Panc1 (cell line): ENCODE data around the gene MAGI1. TPM values are rescaled to one million over a fixed set of nuclear protein-coding genes. Genes with fewer than 3 reads are reported as not detected.

ENCODE experiments used
- ATAC-seq: fragments of 200-7000 bp; cut with Tn5 transposase; 2 replicates; pipeline ENCODE4 v1.9.1; 2020; ENCODE audit warnings: mild to moderate bottlenecking, moderate library complexity
- BruUV-seq: library from RNA; stranded (reverse); fragments of 400-500 nt; replicated peaks from 2 replicates; lab custom pipeline; 2021; lab: Mats Ljungman, UMichigan
- CTCF ChIA-PET: fragments of 300-600 bp; sonication (Branson Sonifier 250); formaldehyde crosslinking; loops from one replicate; lab custom pipeline; 2022; ENCODE audit warnings: antibody characterized with exemption; lab: Charles Lee
- POLR2A ChIA-PET: fragments of 300-600 bp; sonication (Branson Sonifier 250); formaldehyde crosslinking; loops from one replicate; lab custom pipeline; 2022; ENCODE audit warnings: antibody characterized with exemption; lab: Charles Lee
- DNase-seq: peaks from one replicate; pipeline ENCODE4 v3.0.0-alpha.2; 2010; ENCODE audit warnings: low read depth, low spot score
- H3K27ac ChIP-seq: 2 replicates; pipeline ENCODE4 v1.5.1; 2011; ENCODE audit warnings: mild to moderate bottlenecking, low read length, inconsistent platforms
- H3K27me3 ChIP-seq: fragments of 200-500 bp; sonication (Bioruptor generic); 2 replicates; pipeline ENCODE4 v1.6.0; 2014; ENCODE audit warnings: low read length, inconsistent platforms; ENCODE audit not compliant: control insufficient read depth, insufficient read depth
- H3K36me3 ChIP-seq: fragments of 200-500 bp; sonication (Bioruptor generic); 2 replicates; pipeline ENCODE4 v1.5.1; 2014; ENCODE audit warnings: inconsistent platforms, mild to moderate bottlenecking, low read length, moderate library complexity; ENCODE audit not compliant: control insufficient read depth, insufficient read depth
- H3K4me1 ChIP-seq: 2 replicates; pipeline ENCODE4 v1.5.1; 2011; ENCODE audit warnings: inconsistent platforms, mild to moderate bottlenecking, low read length, moderate library complexity; ENCODE audit not compliant: control insufficient read depth, insufficient read depth
- H3K4me3 ChIP-seq, 2 experiments: 2 replicates each; pipeline ENCODE4 v1.5.1; 2011 to 2012; ENCODE audit warnings: low read depth in 2 of 2, low read length in 2 of 2, mild to moderate bottlenecking in 2 of 2, inconsistent platforms in 1 of 2, moderate library complexity in 1 of 2
- H3K9me3 ChIP-seq: fragments of 200-500 bp; sonication (Bioruptor generic); 2 replicates; pipeline ENCODE4 v1.5.1; 2014; ENCODE audit warnings: low read depth, mild to moderate bottlenecking, inconsistent platforms, low read length, moderate library complexity; ENCODE audit not compliant: control insufficient read depth, insufficient read depth
- POLR2AphosphoS5 ChIP-seq: IDR thresholded peaks from 2 replicates; pipeline ENCODE4 v1.6.1; 2012; ENCODE audit warnings: mild to moderate bottlenecking, low read depth, low read length, moderate library complexity
- SIN3A ChIP-seq: IDR thresholded peaks from 2 replicates; pipeline ENCODE4 v1.6.1; 2012; ENCODE audit warnings: low read depth, mild to moderate bottlenecking, low read length, moderate library complexity, borderline replicate concordance; ENCODE audit not compliant: insufficient read depth
- TCF7L2 ChIP-seq: IDR thresholded peaks from 2 replicates; pipeline ENCODE4 v1.6.1; 2011; ENCODE audit warnings: mild to moderate bottlenecking, low read depth, low read length, inconsistent platforms
- in situ Hi-C: cut with HindIII; loops from 2 replicates; pipeline ENCODE4 v1.10.0; 2016; ENCODE audit warnings: low sequenced_read_pairs, low pct_unique_long_range_greater_than_20kb
- intact Hi-C: fragments of 100-400 bp; cut with micrococcal nuclease; formaldehyde crosslinking; loops from one replicate; pipeline ENCODE4 v1.10.0; 2022; ENCODE audit not compliant: unreplicated experiment
- total RNA-seq: library from RNA; stranded (reverse); gene quantifications from one replicate; pipeline ENCODE4 v1.2.1, GENCODE V29; 2021; ENCODE audit not compliant: unreplicated experiment
- TF ChIP-seq, protein P1 (sequence below), 2 experiments: IDR thresholded peaks; 2 replicates each; pipeline ENCODE4 v1.6.1; 2011 to 2012; ENCODE audit warnings: low read depth in 2 of 2, control low read depth in 1 of 2, low read length in 1 of 2, mild to moderate bottlenecking in 1 of 2, moderate library complexity in 1 of 2; ENCODE audit not compliant: insufficient read depth in 1 of 2
- TF ChIP-seq, protein P2 (sequence below): fragments of 450-650 bp; IDR thresholded peaks from 2 replicates; pipeline ENCODE4 v1.5.1; 2017; ENCODE audit warnings: mild to moderate bottlenecking

Gene MAGI1
- total RNA-seq, 1 experiment from 2014 or later, result 9.5 TPM

DNA sequence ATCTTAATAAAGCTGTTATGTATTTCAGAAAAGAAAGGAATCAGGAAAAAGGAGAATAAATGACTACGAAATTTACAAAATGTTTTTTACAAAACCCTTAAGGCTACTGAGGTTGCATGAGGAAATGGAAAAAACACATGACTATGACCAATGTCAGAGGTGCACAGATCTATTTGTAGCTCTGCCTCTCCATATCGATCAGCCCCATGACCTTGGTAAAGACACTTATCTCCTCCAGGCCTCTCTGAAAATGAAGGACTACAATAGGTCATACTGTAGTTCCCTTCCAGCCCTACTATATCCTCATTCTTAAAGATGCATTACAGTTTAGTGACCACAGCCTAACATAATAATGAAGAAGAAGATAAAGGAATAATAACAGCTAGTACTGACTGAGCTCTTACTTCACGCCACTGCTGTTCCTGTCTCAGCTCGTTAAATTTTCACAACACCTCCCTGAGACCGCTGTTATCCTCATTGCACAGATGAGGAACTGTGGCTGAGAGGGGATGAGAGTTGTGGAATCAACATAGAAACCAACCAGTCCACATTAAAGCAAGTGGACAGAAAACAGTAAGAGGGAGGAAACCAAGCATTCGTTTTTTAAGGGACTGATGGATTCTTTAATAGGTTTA is 163.2 kb downstream of the MAGI1 start:
- intact Hi-C loops, result no loop called here
- POLR2A ChIA-PET, result no interaction called here

GRCh38 chr3:65873869-65874268 is 164.8 kb downstream of the MAGI1 start:
- no peaks in the 10 kb centered on the region for H3K4me1 ChIP-seq
- ChIA-PET POLR2A (no interaction called here), CTCF (no interaction called here)
- DNase-seq (no peak), ATAC-seq (no peak)
- TF ChIP-seq, protein P1, sequence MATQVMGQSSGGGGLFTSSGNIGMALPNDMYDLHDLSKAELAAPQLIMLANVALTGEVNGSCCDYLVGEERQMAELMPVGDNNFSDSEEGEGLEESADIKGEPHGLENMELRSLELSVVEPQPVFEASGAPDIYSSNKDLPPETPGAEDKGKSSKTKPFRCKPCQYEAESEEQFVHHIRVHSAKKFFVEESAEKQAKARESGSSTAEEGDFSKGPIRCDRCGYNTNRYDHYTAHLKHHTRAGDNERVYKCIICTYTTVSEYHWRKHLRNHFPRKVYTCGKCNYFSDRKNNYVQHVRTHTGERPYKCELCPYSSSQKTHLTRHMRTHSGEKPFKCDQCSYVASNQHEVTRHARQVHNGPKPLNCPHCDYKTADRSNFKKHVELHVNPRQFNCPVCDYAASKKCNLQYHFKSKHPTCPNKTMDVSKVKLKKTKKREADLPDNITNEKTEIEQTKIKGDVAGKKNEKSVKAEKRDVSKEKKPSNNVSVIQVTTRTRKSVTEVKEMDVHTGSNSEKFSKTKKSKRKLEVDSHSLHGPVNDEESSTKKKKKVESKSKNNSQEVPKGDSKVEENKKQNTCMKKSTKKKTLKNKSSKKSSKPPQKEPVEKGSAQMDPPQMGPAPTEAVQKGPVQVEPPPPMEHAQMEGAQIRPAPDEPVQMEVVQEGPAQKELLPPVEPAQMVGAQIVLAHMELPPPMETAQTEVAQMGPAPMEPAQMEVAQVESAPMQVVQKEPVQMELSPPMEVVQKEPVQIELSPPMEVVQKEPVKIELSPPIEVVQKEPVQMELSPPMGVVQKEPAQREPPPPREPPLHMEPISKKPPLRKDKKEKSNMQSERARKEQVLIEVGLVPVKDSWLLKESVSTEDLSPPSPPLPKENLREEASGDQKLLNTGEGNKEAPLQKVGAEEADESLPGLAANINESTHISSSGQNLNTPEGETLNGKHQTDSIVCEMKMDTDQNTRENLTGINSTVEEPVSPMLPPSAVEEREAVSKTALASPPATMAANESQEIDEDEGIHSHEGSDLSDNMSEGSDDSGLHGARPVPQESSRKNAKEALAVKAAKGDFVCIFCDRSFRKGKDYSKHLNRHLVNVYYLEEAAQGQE (IDR thresholded peaks at IDR 0.05; ENCODE audit: insufficient read depth in 1 of 2, low read depth in 2 of 2, low read length in 1 of 2), result no peak
- TF ChIP-seq TCF7L2 (no peak), SIN3A (no peak), POLR2AphosphoS5 (no peak)
- TF ChIP-seq, protein P2, sequence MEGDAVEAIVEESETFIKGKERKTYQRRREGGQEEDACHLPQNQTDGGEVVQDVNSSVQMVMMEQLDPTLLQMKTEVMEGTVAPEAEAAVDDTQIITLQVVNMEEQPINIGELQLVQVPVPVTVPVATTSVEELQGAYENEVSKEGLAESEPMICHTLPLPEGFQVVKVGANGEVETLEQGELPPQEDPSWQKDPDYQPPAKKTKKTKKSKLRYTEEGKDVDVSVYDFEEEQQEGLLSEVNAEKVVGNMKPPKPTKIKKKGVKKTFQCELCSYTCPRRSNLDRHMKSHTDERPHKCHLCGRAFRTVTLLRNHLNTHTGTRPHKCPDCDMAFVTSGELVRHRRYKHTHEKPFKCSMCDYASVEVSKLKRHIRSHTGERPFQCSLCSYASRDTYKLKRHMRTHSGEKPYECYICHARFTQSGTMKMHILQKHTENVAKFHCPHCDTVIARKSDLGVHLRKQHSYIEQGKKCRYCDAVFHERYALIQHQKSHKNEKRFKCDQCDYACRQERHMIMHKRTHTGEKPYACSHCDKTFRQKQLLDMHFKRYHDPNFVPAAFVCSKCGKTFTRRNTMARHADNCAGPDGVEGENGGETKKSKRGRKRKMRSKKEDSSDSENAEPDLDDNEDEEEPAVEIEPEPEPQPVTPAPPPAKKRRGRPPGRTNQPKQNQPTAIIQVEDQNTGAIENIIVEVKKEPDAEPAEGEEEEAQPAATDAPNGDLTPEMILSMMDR, result no peak
- H3K36me3 ChIP-seq, result no peaks in the 10 kb centered on the region
- intact Hi-C loops (no loop called here), in situ Hi-C loops (no loop called here)
- no TSS peak for BruUV-seq
- no peak overlapping the region for H3K4me3 ChIP-seq
- H3K27me3 ChIP-seq, result no peaks in the 10 kb centered on the region
- H3K9me3 ChIP-seq, result no peaks in the 10 kb centered on the region
- no peak overlapping the region for H3K27ac ChIP-seq

More for the DNA sequence above, 163.2 kb downstream of the MAGI1 start:
- Histone ChIP-seq H3K9me3 (no peaks in the 10 kb centered on the region), H3K27ac (no peak overlapping the region), H3K4me1 (no peaks in the 10 kb centered on the region), H3K27me3 (no peaks in the 10 kb centered on the region), H3K4me3 (no peak overlapping the region), H3K36me3 (no peaks in the 10 kb centered on the region)
- DNase-seq, result no peak
- TF ChIP-seq TCF7L2 (no peak), POLR2AphosphoS5 (no peak), SIN3A (no peak)
- TF ChIP-seq, protein P1 (IDR thresholded peaks at IDR 0.05; ENCODE audit: insufficient read depth in 1 of 2, low read depth in 2 of 2, low read length in 1 of 2), result no peak
- TF ChIP-seq, protein P2, result no peak
- BruUV-seq, result no TSS peak
- no peak for ATAC-seq
- CTCF ChIA-PET, result no interaction called here
- in situ Hi-C loops, result no loop called here
